A549 (cell line): ENCODE results near the gene TDRD12. TPM values are rescaled to one million over a fixed set of nuclear protein-coding genes. Genes with fewer than 3 reads are reported as not detected.

Experiments
- ATAC-seq, 2 experiments: fragments of 200-7000 bp in 1 of 2; fragments of >200 bp in 1 of 2; cut with Nextera tagmentation in 1 of 2; cut with Tn5 transposase in 1 of 2; 3 replicates each; pipeline versions ENCODE4 v1.8.0 to v1.9.1; 2018 to 2020; ENCODE audit warnings: mild to moderate bottlenecking in 1 of 2, moderate library complexity in 1 of 2
- CTCF ChIA-PET: fragments of 300-600 bp; sonication (Branson Sonifier 250); formaldehyde crosslinking; extraction: SDS; loops from one replicate; lab custom pipeline; 2021; ENCODE audit warnings: antibody characterized with exemption, inconsistent platforms; lab: Yijun Ruan, JAX
- POLR2A ChIA-PET: fragments of 350-600 bp; formaldehyde crosslinking; extraction: SDS; loops from one replicate; lab custom pipeline; 2021; ENCODE audit warnings: antibody characterized with exemption, inconsistent platforms; lab: Yijun Ruan, JAX
- DNase-seq, 2 experiments: peaks; one replicate each; pipeline versions ENCODE4 v3.0.0 to v3.0.0-alpha.2; 2011 to 2016; ENCODE audit warnings: low read depth in 1 of 2, low spot score in 1 of 2
- FAIRE-seq: peaks from 2 replicates; lab custom pipeline; 2011; peaks lifted over from hg19 to GRCh38; lab: Jason Lieb, UNC
- H3K27ac ChIP-seq, 2 experiments: fragments of >200 bp; sonication (Bioruptor Twin); formaldehyde crosslinking; 3 replicates each; pipeline ENCODE4 v1.5.1; 2016 to 2017
- H3K4me1 ChIP-seq: fragments of >200 bp; sonication (Bioruptor Twin); formaldehyde crosslinking; 3 replicates; pipeline ENCODE4 v1.6.1; 2016
- H3K4me2 ChIP-seq: fragments of >200 bp; sonication (Bioruptor Twin); formaldehyde crosslinking; 3 replicates; pipeline ENCODE4 v1.6.1; 2016
- H3K4me3 ChIP-seq: fragments of >200 bp; sonication (Bioruptor Twin); formaldehyde crosslinking; 3 replicates; pipeline ENCODE4 v1.5.1; 2016
- H3K9me3 ChIP-seq: fragments of >200 bp; sonication (Bioruptor Twin); formaldehyde crosslinking; 3 replicates; pipeline ENCODE4 v1.6.1; 2016
- BHLHE40 ChIP-seq: IDR thresholded peaks from 2 replicates; pipeline ENCODE4 v1.6.1; 2012; ENCODE audit warnings: low read depth, low read length, inconsistent platforms
- CBX2 ChIP-seq: fragments of 200-600 bp; sonication (generic); IDR thresholded peaks from 2 replicates; pipeline ENCODE4 v1.6.1; 2016; ENCODE audit warnings: low read depth, mild to moderate bottlenecking, borderline replicate concordance
- CEBPB ChIP-seq, 2 experiments: fragments of >200 bp in 1 of 2; sonication (Bioruptor Twin) in 1 of 2; formaldehyde crosslinking in 1 of 2; IDR thresholded peaks; 2 replicates each; pipeline ENCODE4 v1.6.1; 2012 to 2016
- CHD2 ChIP-seq: fragments of 150-350 bp; IDR thresholded peaks from 2 replicates; pipeline ENCODE4 v1.6.1; 2014; ENCODE audit warnings: low read length; ENCODE audit not compliant: partially characterized antibody
- CHD4 ChIP-seq: fragments of 200-600 bp; sonication (generic); IDR thresholded peaks from 2 replicates; pipeline ENCODE4 v1.6.1; 2016; ENCODE audit warnings: antibody characterized with exemption, mild to moderate bottlenecking, borderline replicate concordance
- EHF ChIP-seq: fragments of 250-450 bp; sonication (Bioruptor Pico); IDR thresholded peaks from 2 replicates; pipeline ENCODE4 v1.5.0; 2020; ENCODE audit warnings: mild to moderate bottlenecking
- FOSL2 ChIP-seq, 2 experiments: fragments of 450-650 bp in 1 of 2; fragments of >200 bp in 1 of 2; sonication (Bioruptor Twin) in 1 of 2; formaldehyde crosslinking; IDR thresholded peaks; 2 replicates each; pipeline versions ENCODE4 v1.5.0 to v1.6.1; 2016 to 2020; ENCODE audit warnings: mild to moderate bottlenecking in 1 of 2, moderate library complexity in 1 of 2
- HOXB5 ChIP-seq: fragments of 250-450 bp; sonication (Bioruptor Pico); IDR thresholded peaks from 2 replicates; pipeline ENCODE4 v1.5.0; 2020; ENCODE audit warnings: mild to moderate bottlenecking, moderate library complexity
- JUN ChIP-seq, 2 experiments: fragments of >200 bp; sonication (Bioruptor Twin); formaldehyde crosslinking; IDR thresholded peaks; 2 replicates in 1 of 2; 3 replicates in 1 of 2; pipeline ENCODE4 v1.6.1; 2016 to 2017
- MAZ ChIP-seq: fragments of 150-350 bp; IDR thresholded peaks from 2 replicates; pipeline ENCODE4 v1.6.1; 2014; ENCODE audit warnings: antibody characterized with exemption, low read depth, low read length, borderline replicate concordance
- MYC ChIP-seq: IDR thresholded peaks from 2 replicates; pipeline ENCODE4 v1.6.1; 2012; ENCODE audit warnings: mild to moderate bottlenecking, inconsistent platforms, low read length, improper control_type of control experiment, borderline replicate concordance
- NFE2L2 ChIP-seq: fragments of 150-350 bp; conservative IDR thresholded peaks from 2 replicates; pipeline ENCODE4 v1.6.1; 2014; ENCODE audit warnings: low read length
- NR3C1 ChIP-seq: fragments of >200 bp; sonication (Bioruptor Twin); formaldehyde crosslinking; IDR thresholded peaks from 3 replicates; pipeline ENCODE4 v1.6.1; 2017
- RAD21 ChIP-seq, 2 experiments: fragments of >200 bp in 1 of 2; sonication (Bioruptor Twin) in 1 of 2; formaldehyde crosslinking in 1 of 2; IDR thresholded peaks in 1 of 2; conservative IDR thresholded peaks in 1 of 2; 2 replicates in 1 of 2; 3 replicates in 1 of 2; pipeline ENCODE4 v1.6.1; 2012 to 2018; ENCODE audit warnings: inconsistent platforms in 1 of 2
- RCOR1 ChIP-seq: fragments of 150-350 bp; IDR thresholded peaks from 2 replicates; pipeline ENCODE4 v1.6.1; 2014; ENCODE audit warnings: antibody characterized with exemption, low read length, low read depth
- RFX5 ChIP-seq: fragments of 450-650 bp; IDR thresholded peaks from 2 replicates; pipeline ENCODE4 v1.7.1; 2014; ENCODE audit warnings: antibody characterized with exemption, mild to moderate bottlenecking, moderate library complexity
- SREBF2 ChIP-seq: fragments of 450-650 bp; IDR thresholded peaks from 2 replicates; pipeline ENCODE4 v1.6.1; 2014; ENCODE audit warnings: mild to moderate bottlenecking, moderate library complexity
- TFCP2L1 ChIP-seq: fragments of 250-450 bp; sonication (Bioruptor Pico); IDR thresholded peaks from 2 replicates; pipeline ENCODE4 v1.5.0; 2021; ENCODE audit warnings: mild to moderate bottlenecking
- ZC3H11A ChIP-seq: fragments of 450-650 bp; IDR thresholded peaks from 2 replicates; pipeline ENCODE4 v1.6.1; 2014; ENCODE audit warnings: antibody characterized with exemption, mild to moderate bottlenecking
- WGBS: methylation state at CpG from one replicate; pipeline ENCODE4 v1.1.6; 2017; ENCODE audit errors: missing lambda C conversion rate; 5-methylcytosine and 5-hydroxymethylcytosine counted together
- polyA plus RNA-seq, 4 experiments: library from polyadenylated mRNA; depleted of rRNA in 3 of 4; stranded (reverse); fragments of >200 nt; fragmentation: RNase III in 1 of 4; extraction: RNeasy Plus Mini Kit Qiagen cat#74134 plus additional on column Dnase treatment in 1 of 4; gene quantifications; 2 replicates in 3 of 4; 3 replicates in 1 of 4; pipeline ENCODE4 v1.2.3, GENCODE V29; 2011 to 2017
- TF ChIP-seq, protein P1 (sequence below): fragments of >200 bp; sonication (Bioruptor Twin); formaldehyde crosslinking; IDR thresholded peaks from 3 replicates; pipeline ENCODE4 v1.5.1; 2016
- TF ChIP-seq, protein P2 (sequence below): IDR thresholded peaks from 2 replicates; pipeline ENCODE4 v1.6.1; 2012

TDRD12 gene
- polyA plus RNA-seq, 2 of the 4 experiments (the other 2 are of a cell fraction): 0.19 to 0.53 TPM

- ATAC-seq (no peak), DNase-seq (no peak), FAIRE-seq (no peak)
- 72% methylated on average over 19 of the region's 19 CpGs for WGBS
- TF ChIP-seq CEBPB (IDR thresholded peaks at IDR 0.05) (no peak), CBX2 (no peak), MYC (no peak), RAD21 (conservative IDR thresholded peaks at IDR 0.05 in 1 of 2, IDR thresholded peaks at IDR 0.05 in 1 of 2) (no peak), EHF (CRISPR knock-in tag) (no peak), NR3C1 (no peak), HOXB5 (no peak), NFE2L2 (no peak), ZC3H11A (no peak), CHD2 (no peak), FOSL2 (IDR thresholded peaks at IDR 0.05) (no peak), FOSL2 (CRISPR knock-in tag; IDR thresholded peaks at IDR 0.05) (no peak), JUN (IDR thresholded peaks at IDR 0.05) (no peak), CHD4 (no peak), RCOR1 (no peak), RFX5 (no peak), MAZ (no peak)
- TF ChIP-seq, protein P1, sequence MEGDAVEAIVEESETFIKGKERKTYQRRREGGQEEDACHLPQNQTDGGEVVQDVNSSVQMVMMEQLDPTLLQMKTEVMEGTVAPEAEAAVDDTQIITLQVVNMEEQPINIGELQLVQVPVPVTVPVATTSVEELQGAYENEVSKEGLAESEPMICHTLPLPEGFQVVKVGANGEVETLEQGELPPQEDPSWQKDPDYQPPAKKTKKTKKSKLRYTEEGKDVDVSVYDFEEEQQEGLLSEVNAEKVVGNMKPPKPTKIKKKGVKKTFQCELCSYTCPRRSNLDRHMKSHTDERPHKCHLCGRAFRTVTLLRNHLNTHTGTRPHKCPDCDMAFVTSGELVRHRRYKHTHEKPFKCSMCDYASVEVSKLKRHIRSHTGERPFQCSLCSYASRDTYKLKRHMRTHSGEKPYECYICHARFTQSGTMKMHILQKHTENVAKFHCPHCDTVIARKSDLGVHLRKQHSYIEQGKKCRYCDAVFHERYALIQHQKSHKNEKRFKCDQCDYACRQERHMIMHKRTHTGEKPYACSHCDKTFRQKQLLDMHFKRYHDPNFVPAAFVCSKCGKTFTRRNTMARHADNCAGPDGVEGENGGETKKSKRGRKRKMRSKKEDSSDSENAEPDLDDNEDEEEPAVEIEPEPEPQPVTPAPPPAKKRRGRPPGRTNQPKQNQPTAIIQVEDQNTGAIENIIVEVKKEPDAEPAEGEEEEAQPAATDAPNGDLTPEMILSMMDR: no peak
- TF ChIP-seq, protein P2, sequence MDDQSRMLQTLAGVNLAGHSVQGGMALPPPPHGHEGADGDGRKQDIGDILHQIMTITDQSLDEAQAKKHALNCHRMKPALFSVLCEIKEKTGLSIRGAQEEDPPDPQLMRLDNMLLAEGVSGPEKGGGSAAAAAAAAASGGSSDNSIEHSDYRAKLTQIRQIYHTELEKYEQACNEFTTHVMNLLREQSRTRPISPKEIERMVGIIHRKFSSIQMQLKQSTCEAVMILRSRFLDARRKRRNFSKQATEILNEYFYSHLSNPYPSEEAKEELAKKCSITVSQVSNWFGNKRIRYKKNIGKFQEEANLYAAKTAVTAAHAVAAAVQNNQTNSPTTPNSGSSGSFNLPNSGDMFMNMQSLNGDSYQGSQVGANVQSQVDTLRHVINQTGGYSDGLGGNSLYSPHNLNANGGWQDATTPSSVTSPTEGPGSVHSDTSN: no peak
- Histone ChIP-seq H3K4me3 (no peak overlapping the region), H3K9me3 (no peaks in the 10 kb centered on the region), H3K27ac (no peak overlapping the region), H3K4me2 (no peak overlapping the region), H3K4me1 (no peaks in the 10 kb centered on the region)
- ChIA-PET CTCF (interaction anchor here (1.6 kb wide), 1 partner anchor 257 kb away, joined by 3 read pairs; no protein-coding TSS in a partner anchor), POLR2A (no interaction called here)
Measured at GRCh38 chr19:32862173-32862572, 142.6 kb downstream of the TDRD12 start.

DNA sequence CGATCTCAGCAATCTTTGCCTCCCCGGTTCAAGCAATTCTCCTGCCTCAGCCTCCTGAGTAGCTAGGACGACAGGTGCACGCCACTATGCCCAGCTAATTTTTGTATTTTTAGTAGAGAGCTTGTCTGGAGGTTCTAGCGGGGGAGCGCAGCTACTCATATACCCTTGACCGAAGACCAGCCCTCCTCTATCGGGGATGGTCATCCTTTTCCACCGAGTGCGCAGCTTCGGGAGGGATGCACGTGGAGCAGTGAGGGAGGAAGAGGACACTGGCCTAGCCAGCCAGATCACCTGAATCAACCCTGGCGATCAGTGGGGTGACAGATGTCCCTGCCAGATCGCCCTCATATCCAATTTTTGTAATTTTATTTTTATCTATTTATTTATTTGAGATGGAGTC, 143.2 kb downstream of the TDRD12 start:
- WGBS: 83% methylated on average over 14 of the region's 14 CpGs
- ChIA-PET CTCF (no interaction called here), POLR2A (no interaction called here)
- H3K9me3 ChIP-seq: no peaks in the 10 kb centered on the region
- H3K4me2 ChIP-seq: no peak overlapping the region
- ATAC-seq (no peak), FAIRE-seq (no peak), DNase-seq (no peak)
- H3K4me3 ChIP-seq: no peak overlapping the region
- TF ChIP-seq SREBF2 (no peak), FOSL2 (IDR thresholded peaks at IDR 0.05) (no peak), FOSL2 (CRISPR knock-in tag; IDR thresholded peaks at IDR 0.05) (no peak), TFCP2L1 (CRISPR knock-in tag) (no peak), BHLHE40 (no peak), RCOR1 (no peak)
- TF ChIP-seq, protein P2: no peak
- no peak overlapping the region for H3K27ac ChIP-seq
- H3K4me1 ChIP-seq: no peaks in the 10 kb centered on the region
